ENCODE results near the gene SLC51B.

- TF ChIP-seq CTCF (IDR thresholded peaks at IDR 0.05; ENCODE audit: low read depth, low read length, poor library complexity, severe bottlenecking), result no peak
- no peak for TF ChIP-seq EZH2phosphoT487 (IDR thresholded peaks at IDR 0.05; ENCODE audit: borderline replicate concordance, low read length)
These were observed 4.2 kb downstream of the SLC51B start for GRCh38 chr15:65049418-65049840.
